B cell (primary cell): ENCODE data around the gene FILIP1.

Source experiments
- CTCF ChIP-seq: fragments of 200-600 bp; IDR thresholded peaks from one replicate; pipeline ENCODE4 v1.8.0; 2022; ENCODE audit warnings: antibody characterized with exemption, mild to moderate bottlenecking
- EZH2 ChIP-seq: IDR thresholded peaks from 2 replicates; pipeline ENCODE4 v1.6.1; 2012; ENCODE audit warnings: borderline replicate concordance, low read depth, mild to moderate bottlenecking, moderate library complexity, low read length; ENCODE audit not compliant: insufficient read depth, poor library complexity, severe bottlenecking

GRCh38 chr6:75397656-75398465 is 95.7 kb downstream of the FILIP1 start:
- TF ChIP-seq CTCF, result no peak
- TF ChIP-seq EZH2, result no peak
